DMS79 treated with DMSO at 0.1 percent for 48 hours (cell line): Measurements from ENCODE around the gene MALRD1.

Experiments used
- DNase-seq: peaks from one replicate; lab custom pipeline; 2025; lab: John Stamatoyannopoulos, UW

Gene MALRD1

DNA sequence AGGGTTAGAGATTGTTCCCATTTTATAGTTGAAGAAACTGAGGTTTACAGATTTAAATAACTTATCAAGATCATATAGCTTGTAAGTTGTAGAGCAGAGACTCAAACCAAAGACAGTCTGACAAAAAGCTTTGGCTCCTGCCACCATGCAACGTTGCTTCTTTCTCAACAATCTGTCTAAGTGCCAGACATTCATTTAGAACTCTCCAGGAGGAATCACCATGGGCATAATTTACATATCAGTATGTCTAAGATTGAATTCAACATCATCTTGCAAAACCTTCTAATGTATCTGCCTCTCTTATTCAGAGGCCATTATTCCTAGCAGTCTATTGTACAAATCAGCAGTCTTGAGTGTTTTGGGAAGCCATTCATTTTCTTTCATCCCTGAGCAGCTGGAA is 604.1 kb downstream of the MALRD1 start:
- DNase-seq = no peak

- no peak for DNase-seq
These were observed 605.3 kb downstream of the MALRD1 start for GRCh38 chr10:19653931-19654330.

DNA sequence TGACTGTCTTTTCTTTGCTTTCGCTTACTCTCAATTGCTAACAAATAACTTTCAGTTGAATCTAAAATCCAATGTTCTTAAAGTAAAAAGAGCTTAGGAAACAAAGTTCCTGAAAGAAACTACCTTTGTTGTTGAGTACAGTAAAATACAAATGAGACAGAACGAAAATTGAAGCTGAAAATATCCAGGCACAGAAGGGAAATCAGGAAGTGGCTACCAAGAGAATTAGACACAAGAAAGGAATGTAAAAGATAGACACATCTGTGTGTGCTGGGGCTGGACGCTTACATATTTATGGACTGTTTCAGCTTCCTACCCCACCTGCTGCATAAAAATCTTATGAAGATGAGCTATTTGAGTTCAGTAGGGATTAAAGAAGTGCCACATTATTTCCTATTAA is 606.0 kb downstream of the MALRD1 start:
- DNase-seq = no peak

DNA sequence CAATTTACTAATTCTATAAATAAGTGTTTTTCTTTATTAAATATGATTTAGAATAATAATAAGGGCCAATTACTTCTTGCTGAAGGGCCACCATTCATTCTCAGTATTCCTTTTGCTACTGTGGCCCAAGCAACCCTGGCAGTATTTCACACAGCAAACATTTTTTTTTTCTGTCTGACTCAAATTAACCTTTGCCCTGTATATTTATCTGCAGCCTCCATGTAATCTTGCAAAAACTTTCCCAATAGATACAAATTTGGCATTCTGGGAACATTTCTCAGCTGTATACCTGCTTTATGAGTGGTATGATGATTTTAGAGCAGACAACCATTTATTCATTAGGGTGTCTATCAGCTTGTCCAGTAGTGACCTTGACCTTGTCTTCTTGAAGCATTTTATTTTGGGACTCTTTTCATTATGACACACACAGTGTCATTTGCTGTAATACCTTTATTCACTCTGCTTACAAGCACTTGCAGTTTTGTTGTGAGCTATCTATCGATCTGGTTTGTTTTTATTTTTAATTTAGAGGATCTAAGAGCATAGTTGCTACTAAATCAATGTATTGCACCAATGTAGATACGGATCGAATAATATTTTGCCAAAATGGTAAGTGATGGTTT is 607.9 kb downstream of the MALRD1 start:
- no peak for DNase-seq

DNA sequence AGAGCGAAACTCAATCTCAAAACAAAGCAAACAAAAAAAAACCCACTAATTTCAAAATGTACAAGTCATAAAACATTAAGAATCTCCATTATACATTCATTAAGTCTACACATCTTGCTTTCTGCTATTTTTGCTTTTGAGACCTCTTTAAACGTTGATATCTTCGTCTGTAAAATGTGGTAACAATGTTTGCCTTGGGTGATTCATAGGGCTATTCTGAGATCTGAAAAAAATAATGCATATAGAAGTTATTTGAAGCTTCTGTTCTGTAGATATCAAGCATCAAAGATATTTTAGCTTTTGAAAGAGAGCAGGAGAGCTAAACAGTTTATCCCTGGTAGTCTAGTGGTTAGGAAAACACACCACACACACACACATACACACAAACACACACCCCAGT is 609.5 kb downstream of the MALRD1 start:
- DNase-seq = no peak

DNA sequence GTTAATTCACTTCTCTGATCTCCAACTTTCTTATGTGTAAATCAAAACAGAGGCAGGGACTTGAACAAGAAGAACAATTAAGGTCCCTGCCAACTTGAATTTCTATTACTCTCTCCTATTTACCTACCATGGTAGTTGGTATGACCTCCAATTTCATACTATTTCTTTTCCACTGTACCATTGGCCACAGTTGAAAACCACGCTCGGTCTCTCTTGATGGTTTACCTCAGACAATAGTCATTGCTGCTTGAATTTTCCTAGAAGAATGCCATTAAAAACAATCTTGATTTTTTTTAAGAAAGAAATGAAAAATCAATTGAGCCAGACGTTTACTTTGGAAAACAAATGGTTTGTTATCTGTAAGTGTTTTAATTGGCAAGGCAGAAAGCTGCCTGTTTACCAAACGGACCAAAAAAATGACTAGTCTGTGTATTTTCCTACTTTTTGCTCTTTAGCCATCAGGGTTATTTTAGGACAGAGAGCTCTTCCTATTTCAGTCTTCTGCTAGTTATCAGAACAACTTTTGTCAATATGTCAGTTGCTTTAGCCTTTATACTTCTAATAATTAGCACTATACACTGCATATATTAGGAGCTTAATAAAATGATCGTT is 610.1 kb downstream of the MALRD1 start:
- no peak for DNase-seq

DNA sequence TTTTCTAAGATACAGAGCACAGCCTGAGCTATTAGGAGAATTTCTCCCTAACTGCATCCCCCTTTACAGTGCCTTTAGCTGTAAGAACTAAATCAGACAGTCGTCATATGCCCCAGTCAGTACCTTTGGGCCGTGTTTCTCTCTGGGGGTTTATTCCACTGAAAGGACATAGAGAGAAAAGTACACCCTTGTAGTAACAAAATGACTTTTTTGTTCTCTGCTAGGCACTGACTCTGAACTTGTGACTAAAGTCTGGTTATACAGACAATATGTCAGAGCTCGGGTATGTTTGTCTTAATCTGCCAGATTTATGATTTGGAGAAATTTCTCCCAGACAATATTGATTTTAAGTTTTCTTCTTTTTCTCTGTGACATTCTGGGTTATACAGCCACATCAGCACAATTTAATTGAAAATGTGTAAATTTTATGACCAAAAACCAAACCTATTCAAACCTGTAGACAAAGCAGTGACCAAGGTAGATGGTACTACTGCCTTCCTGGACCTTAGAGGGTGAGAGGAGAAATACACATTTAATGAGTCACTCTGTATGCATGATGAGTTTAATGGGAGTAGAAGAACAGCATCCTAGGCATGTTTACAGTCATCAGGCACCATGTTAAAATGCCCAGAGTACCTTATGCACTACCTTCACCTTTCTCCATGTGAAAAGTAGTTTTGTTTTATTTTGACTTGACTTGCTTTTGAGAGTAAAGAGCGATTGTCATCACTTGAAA is 611.5 kb downstream of the MALRD1 start:
- DNase-seq = no peak

DNA sequence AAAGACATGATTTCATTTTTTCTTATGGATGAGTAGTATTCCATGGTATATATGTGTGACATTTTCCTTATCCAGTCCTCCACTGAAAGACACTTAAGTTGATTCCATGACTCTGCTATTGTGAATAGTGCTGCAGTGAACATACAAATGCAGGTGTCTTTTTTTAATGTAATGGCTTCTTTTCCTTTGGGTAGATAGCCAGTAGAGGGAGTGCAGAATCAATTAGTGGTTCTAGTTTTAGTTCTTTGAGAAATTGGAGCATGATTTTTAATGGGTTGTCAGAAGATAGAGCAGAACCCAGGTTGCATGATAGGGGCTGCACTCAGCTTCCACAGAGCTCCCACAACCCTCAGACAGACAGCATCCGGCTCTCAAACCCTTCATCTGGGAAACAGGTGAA is 614.7 kb downstream of the MALRD1 start:
- DNase-seq = no peak

- DNase-seq = no peak
These were observed 619.5 kb downstream of the MALRD1 start for GRCh38 chr10:19668116-19668515.

DNA sequence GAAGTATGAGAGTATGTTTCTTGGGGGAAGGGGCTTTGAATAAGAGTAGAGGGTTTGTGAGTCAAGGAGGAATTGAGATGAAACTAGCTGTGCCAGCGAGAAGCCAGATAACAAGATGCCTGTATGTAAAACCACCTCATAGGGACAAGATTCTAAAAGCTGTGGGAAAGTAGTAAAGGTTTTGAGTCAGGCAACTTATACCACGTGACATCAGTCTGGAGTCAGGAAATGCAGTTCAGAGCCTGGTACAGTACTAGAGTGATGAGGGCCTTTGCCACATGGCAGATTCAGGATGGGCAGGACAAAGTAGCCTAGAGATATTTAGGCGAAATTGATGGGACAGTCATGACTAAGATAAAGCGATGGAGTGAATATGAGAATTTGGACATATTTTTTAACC is 627.5 kb downstream of the MALRD1 start:
- no peak for DNase-seq

GRCh38 chr10:19683356-19683755 is 634.8 kb downstream of the MALRD1 start:
- DNase-seq = no peak

- DNase-seq = no peak
These were observed 635.4 kb downstream of the MALRD1 start for GRCh38 chr10:19683960-19684359.

GRCh38 chr10:19688344-19688743 is 639.7 kb downstream of the MALRD1 start:
- no peak for DNase-seq

- DNase-seq = no peak
These were observed 640.6 kb downstream of the MALRD1 start for GRCh38 chr10:19689231-19689630.

- DNase-seq = no peak
These were observed 650.7 kb downstream of the MALRD1 start for GRCh38 chr10:19699299-19699698.

GRCh38 chr10:19701427-19702052 is 652.9 kb downstream of the MALRD1 start:
- DNase-seq = no peak

DNA sequence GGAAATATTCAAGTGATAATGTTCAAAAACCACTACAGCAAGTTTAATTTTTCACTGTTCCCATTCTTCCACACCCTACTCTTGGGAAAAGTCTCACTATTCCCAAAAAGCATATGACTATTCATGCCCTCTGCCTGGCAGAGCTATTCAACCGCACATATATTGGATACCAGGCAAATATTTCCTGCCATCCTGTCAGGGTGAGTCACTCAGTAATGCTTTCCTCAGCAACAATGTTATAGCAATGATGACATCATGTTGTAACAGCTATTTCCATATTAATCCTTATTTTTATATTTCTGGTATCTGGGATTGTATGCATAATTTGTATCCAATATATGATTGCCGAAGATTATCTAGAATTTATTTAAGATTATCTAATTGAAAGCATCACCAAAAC is 653.6 kb downstream of the MALRD1 start:
- DNase-seq = no peak

DNA sequence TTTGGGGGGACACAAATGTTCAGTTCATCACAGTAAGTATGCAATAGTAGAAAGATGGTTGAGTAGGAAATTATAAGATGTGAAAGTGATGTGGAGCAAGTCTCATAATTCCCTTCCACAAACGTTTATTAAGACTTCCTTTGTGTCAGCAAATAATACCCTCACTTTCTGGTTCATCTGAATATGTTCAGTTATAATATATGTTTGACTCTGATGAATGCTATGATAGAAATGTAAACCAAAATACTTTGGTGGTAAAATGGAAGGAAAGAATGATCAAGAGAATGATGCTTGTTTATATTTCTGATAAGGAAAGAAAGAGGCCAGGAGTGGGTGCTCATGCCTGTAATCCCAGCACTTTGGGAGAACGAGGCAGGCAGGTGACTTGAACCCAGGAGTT is 655.9 kb downstream of the MALRD1 start:
- DNase-seq = no peak

GRCh38 chr10:19705250-19705649 is 656.6 kb downstream of the MALRD1 start:
- DNase-seq = no peak

DNA sequence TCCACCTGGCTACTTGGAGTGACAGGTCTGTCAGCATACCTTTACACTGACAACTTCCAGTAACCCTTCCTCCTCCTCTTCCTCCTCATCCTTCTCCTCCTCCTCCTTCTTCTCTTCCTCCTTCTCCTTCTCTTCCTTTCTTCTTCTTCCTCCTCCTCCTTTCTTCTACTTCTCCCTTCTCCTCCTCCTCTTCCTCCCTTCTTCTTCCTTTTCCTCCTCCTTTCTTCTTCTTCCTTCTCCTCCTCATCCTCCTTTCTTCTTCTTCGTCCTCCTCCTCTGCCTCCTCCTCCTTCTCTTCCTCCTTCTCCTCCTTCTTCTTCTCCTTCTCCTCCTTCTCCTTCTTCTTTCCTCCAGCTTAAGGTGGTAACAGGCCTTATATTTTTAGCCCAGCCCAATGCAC is 658.3 kb downstream of the MALRD1 start:
- no peak for DNase-seq

DNA sequence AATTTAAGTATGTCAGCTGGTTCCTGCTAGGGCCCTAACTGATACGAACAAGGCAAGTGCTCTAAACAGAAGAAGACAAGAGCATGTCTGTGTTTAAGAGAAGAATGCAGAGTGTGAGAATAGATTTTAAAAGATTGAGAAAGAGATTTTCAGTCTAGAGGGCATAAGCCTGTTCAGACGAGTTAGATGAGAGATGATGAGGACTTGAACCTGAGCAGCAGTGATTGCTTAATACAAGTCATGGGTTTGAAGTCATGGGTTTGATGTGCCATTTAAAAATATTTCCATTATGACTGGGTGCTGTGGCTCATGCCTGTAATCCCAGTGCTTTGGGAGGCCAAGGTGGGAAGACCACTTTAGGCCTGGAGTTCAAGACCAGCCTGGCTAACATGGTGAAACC is 658.8 kb downstream of the MALRD1 start:
- DNase-seq = no peak

DNA sequence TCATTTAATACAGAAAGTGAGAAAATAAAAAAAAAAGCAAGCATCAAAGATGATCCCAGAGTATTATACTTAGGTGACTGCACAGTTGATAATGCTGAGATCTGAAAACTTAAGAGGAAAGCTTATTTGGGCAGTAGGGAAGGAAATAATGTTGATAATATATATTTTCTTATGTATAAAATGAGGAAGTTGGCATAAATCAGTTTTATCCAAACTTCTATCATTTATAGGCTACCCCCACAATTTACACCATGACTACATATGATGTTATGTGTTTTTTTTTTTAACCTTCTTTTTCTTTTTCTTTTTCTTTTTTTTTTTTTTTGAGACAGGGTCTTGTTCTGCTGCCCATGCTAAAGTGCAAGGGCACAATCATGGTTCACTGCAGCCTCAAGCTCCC is 659.4 kb downstream of the MALRD1 start:
- no peak for DNase-seq

DNA sequence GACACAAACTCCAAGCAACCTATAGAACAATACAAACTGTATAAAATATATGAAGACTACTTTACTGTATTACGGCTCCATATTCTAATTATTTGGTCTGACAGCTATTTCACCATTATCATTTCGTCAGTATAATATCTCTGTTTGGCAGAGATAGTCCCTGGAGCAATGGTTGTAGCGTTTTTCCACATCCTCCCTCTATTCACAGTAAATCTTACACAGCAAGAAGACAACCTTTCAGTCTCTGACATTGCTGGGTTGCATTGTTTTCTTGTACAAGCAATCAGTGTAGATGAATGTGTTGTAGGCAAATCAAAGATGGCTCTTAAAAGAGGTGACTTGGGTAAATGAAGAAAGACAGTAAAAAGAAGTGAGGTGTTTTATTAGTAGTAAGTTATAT is 662.0 kb downstream of the MALRD1 start:
- no peak for DNase-seq
